GM19240 (cell line): ENCODE results near the gene HELB.
"Not testable (repeated sequence)": the region's sequence is repeated elsewhere in the genome, so short reads cannot be mapped to it uniquely, and the experiment has no call there.

ENCODE experiments used
- DNase-seq: peaks from one replicate; pipeline ENCODE4 v3.0.0; 2011; ENCODE audit warnings: low spot score; ENCODE audit not compliant: insufficient read length

The HELB gene

DNA sequence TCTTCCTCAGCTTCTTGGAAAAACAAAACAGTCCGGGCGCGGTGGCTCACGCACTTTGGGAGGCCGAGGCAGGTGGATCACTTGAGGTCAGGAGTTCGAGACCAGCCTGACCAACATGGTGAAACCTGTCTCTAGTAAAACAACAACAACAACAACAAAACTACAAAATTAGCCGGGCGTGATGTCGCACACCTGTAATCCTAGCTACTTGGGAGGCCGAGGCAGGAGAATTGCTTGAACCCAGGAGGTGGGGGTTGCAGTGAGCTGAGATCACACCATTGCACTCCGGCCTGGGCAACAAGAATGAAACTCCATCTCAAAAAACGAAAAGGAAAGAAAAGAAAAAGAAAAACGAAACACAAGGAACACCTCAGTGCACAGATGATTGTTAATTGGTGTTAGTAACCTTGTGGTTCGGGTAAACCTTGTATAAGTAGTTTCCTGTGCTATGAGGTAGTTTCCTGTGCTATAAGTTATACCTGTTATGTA is 1.1 kb downstream of the HELB start:
- not testable (repeated sequence) for DNase-seq

DNA sequence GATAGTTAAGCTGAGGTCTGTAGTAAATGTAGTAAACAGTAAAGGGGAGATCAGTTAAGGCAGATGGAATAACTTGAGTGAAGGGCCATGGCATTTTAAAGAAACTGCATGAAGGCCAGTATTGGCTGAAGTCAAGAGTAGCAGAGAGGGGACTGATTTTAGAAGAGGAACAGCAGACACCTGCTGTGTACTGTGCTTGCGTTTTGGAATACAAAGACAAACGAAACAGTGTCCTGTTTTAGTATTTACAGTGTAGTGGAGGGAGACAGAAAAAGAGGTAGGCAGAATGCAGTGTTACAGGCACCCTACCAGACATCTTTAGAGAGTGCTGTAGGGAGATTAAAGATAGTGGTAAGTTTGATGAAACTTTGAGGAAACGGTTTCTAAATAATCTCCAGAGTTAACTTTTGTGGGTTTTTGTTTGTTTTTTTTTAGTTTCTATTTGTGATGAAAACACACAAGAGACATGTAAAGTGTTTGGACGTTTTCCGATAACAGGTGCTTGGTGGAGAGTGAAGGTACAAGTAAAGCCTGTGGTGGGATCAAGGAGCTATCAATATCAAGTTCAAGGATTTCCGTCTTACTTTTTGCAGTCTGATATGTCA is 2.1 kb downstream of the HELB start:
- DNase-seq = no peak

DNA sequence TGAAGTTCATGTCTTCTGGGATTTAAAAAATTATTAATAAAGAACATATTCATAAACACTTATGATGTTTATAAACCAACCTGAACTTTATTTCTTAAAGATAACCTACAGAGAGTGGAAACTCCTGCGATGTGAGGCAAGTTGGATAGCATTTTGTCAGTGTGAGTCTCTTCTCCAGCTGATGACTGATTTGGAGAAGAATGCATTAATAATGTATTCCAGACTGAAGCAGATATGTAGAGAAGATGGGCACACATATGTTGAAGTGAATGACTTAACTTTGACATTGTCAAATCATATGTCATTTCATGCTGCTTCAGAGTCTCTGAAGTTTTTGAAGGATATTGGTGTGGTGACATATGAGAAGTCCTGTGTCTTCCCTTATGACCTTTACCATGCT is 7.3 kb downstream of the HELB start:
- DNase-seq = no peak

DNA sequence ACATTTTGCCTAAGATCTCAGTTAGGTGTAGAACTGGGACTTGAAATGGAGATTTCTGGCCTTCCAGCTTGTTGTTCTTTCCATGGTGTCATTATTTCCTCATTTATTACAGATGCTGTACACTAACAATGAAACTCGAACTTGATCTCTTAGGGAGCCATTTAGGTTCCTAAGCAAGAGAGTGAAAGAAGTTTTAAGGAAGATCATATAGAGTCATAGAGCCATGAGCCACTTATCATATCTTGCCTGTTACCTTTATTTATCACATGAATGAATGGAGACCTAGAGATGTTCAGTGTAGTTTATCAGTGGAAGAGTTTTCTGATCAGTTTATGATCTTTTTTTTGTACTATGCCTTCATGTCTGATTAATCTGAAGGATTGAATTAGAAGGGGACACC is 9.9 kb downstream of the HELB start:
- DNase-seq = no peak

DNA sequence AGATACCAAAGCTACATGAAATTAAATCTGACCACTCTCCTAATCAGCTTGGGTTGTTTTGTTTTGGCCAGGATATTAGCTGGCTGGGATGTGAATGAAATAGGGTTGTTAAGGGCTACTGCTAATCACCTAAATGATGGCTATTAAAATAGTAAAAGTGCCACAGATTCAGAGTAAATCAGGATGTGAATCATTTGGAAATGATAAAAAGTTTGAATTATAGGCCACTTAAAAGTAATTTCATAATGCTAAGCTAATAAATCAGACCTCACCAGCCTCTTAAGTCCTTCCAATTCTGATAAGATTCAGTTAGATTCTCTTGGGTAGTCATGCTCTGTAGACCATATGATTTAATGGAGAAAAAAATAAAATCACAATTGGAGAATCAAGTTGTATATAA is 12.0 kb downstream of the HELB start:
- no peak for DNase-seq

DNA sequence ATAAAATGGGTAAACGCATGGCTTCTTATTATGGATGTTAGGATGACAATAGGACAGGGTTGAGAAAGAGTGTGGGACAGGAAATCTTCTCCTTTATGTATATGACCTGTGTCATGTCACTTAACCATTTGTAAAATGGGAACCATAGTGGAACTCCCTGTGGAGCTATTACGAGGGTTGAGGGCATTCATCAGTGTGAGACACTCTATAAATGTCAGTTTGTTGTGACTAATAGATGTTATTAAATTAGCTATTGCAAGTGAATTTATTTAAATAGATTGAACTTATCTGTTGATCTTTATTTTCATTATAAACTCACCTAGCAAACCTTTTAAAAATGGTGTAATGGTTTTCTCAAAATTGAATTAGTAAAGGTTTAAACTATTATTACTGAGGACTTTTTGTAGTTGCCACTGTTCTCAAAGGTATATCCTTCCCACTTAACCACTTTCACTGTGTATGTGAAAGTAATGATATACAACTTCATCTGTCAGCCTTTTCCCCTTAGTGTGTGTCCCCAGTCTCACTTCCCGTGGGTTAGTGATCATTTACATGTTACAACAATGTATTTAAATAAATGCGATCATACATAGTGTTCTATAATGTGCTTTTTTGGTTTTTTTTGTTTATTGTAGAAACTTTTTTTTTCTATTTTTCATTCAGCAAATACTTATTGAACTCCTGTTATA is 17.1 kb downstream of the HELB start:
- no peak for DNase-seq

DNA sequence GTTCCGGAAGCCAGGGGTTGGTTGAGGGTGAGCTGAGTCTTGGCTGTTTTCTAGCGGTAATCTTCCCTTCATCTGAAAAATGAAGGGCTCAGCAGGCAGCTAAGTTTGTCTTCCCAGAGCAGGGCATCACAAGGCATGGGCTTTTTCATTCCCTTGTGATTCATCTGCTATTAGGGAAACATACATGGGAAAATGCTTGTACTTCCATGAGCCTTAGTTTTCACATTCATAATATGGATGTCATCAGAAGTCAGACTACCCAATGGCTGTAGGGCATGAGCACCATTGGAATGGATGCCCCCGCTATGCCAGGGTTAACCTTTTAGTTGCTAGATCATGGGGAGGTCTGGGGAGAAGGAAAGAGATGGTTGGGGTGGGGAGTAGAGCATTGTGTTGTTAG is 18.7 kb downstream of the HELB start:
- DNase-seq = no peak

DNA sequence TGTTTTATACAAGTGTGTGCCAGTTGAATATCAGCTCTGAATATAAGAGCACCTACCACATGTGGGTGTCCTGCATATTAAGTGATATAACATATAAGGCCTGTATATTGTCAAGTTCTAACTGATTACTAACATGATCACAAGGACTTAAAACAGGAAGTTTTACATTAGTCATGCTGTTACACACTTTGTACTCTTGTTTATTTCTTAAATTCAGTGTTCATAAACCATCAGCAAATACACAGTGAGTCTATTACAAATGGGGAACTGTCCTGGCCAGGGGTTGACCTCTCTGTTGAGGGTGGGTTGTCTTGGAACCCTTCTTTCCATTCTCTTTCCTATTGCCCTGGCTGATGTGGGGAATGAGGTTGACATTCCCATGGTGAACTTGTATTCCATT is 19.1 kb downstream of the HELB start:
- DNase-seq = no peak

DNA sequence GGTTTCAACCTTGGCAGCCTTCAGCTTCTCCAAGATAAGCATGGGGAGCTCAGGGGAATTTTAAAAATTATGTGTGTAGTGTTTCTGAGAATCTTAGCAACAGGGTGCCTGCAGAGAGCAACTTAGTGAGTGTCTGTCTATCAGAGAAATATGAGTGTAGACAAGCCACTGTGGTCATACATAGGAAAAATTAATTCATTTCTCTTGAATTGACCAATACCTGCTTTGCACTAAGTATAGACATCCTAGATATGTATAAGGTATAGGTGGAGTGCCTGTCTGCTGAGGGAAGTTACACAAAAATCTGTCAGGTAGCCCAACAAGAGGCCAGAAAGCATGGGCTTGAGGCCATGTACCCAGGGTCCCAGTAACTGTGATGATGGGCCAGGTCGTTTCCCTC is 20.7 kb downstream of the HELB start:
- DNase-seq = no peak

DNA sequence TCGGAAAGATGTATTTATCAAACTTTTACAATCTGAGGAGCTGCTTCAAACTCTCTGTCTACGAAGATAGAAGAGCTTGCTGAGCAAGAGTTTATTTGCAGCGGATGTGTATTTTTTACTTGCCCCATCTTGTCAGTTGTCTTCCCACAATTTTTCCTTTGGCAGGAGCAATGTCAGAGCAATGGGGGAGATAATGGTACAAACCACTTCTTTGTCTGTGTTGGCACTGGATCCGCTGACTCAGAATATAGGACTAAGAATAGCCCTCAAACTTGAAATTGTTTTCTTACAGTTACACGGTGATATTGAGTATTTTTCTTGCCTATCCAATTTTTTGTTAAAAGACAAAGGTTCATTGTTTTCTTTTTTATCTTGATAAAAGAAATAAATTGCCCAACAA is 27.6 kb downstream of the HELB start:
- no peak for DNase-seq

DNA sequence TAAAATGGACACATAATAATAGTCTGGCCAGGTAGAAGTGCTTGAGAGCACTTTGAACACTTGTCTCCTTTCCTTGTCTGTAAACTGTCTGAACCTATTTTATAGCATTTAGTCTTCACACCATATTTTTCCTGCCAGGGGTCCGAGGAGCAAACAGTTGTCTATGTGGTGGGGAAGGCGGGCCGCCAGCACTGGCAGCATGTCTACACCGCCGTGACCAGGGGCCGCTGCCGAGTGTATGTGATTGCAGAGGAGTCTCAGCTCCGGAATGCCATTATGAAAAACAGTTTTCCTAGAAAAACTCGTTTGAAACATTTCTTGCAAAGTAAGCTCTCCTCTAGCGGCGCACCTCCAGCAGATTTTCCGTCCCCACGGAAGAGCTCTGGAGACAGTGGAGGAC is 28.7 kb downstream of the HELB start:
- DNase-seq = no peak

DNA sequence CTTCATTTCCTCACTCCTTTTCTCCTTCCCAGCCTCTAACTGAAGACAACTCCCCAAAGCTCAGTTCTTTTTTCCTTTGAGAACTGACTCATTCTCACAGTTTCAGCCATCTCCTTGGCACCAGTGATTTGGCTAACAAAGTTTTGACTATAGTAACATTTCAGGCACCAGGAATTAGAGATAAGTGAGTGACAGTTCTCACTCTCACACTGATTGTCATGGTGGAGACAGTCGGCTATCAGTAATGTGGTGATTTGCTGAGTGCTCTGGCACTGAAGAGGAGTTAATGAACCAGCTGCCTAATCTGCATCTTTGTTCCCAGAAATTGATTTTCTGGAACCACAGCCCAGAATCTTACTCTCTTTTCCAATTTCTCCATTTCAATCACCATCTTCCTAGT is 29.5 kb downstream of the HELB start:
- no peak for DNase-seq

DNA sequence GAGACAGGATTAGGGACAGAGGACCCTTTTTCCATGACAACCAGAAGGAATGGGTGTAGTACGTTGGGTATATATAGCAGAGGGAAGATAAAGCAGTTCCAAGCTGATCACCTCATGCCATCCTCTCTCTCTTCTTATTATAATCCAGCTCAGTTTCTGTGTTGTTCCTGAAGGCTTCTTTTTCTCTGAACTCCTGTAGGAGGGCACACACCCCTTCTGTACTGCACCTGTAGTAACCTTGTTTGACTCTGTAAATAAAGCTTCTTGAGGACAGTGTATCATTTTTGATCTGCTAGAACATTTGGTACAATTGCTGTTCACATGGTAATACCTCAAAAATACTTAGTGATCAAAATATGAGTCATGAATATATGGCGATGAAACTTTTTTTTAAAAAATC is 33.5 kb downstream of the HELB start:
- no peak for DNase-seq

DNA sequence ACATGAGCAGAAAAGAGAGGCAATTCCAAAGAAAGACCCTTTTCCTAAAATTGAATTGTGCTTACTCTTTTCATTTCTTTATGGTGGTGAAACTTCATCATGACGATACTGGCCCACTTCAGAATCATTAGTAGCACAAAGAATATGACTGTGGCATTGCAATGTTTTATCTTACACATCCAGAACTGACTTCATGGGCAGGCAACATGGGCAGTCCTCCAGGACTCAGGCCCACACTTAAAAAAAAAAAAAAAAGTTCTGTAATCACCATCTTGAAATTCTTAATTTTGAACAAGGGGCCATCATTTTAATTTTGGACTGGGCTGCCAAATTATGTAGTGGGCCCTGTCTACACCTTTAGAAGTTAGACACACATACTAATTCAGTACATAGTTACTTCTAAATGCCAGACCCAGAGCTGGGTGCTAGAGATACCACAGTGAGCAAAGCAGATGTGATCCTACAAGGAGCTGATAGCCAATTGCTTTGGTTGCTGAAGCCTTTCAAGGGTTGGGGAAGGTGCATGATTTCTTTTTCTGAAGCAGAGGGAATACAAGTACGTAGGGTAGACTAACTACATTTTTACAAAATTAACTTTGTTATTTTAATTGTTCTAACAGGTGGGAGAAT is 35.2 kb downstream of the HELB start:
- no peak for DNase-seq

DNA sequence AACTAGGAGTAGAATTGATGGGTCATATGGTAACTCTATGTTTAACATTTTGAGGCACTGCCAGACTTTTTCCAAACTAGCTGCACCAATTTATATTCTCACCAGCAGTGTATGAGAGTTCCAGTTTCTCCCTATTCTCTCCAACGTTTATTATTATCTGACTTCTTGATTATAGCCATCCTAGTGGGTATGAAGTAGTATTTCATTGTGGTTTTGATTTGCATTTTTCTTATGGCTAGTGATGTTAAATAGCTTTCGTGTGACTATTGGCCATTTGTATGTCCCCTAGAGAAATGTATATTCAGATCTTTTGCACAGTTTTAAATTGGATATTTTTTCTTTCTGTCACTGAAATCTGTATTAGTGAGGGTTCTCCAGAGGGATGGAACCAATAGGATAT is 37.8 kb downstream of the HELB start:
- DNase-seq = no peak

DNA sequence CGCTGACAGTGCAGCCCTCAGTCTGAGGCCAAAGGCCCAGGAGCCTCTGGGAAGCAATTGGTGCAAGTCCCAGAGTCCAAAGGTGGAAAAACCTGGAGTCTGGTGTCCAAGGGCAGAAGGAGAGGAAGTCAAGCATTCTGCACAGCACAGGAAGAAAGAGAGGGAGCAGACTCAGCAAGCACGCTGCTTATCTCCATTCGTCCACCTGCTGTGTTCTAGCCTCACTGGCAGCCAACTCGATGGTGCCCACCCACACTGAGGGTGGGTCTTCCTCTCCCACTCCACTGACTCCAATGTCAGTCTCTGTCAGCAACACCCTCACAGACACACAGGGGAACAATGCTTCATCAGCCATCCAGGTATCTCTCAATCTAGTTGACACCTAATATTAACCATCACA is 38.8 kb downstream of the HELB start:
- no peak for DNase-seq

DNA sequence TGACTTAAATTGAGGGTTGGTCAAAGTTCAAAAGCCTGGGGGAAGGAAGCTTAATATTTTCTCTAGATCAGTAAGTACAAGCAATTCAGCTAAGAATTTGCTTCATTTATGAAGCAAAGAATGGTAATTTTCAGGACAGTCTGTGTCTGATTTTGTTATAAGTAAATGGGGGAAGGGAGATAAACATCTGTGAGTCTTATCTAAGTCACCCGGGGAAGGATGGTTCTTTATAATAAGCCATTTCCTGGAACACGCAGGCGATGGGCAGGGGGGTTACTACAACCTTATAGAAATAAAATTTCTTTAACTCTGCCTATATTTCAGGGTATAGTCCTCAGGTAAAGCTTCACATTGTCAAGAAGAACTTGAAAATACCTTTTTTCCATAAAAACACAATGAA is 42.9 kb downstream of the HELB start:
- DNase-seq = no peak

DNA sequence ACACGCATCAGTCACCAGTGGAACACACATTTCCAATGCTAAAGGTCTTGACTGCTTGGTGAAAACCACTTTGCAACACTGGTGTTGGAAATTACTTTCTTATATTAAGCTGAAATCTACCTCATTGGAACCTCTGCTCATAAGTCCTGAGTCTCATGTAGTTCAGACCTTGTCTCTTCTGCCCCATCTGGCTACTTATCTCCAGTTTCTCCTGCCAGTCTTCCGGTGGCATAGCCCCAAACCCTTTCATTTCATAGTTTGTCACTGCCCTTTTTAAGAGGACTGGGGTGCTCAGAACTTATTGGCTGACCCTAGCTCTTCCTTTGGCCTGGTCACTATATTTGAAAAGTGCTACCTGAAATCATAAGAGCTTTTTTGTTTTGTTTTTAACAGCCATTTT is 43.7 kb downstream of the HELB start:
- no peak for DNase-seq

DNA sequence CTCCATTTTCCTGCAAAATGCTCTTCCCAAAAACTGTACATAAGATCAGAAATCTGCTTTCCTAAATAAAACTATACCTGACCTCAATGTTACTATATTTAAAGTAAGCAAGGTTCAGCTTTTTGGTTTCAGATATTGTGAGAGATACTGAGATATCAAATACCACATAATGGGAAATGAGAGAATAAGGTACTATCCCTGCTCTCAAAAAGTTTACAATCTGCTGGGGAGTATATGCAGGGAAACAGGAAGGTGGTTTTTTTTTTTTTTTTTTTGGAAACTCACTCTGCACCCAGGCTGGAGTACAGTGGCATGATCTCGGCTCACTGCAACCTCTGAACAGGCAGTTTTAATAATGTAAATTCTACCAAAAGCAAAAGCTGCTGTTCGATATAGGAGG is 49.0 kb downstream of the HELB start:
- no peak for DNase-seq

DNA sequence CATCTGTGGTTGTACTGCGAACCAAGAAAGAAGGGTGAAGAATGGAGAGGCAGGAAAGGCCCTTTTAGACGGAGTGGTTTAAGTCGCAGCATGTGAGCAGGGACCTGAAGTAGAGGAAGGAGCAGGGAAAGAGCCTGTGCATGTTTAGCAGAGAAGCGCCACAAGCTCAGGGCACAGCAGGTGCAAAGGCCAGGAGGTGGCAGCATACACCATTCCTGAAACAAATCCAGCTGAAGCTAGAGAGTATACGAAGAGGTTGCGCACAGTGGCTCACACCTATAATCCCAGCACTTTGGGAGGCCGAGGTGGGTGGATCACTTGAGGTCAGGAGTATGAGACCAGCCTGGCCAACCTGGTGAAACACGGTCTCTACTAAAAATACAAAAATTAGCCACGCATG is 49.9 kb downstream of the HELB start:
- DNase-seq = no peak

DNA sequence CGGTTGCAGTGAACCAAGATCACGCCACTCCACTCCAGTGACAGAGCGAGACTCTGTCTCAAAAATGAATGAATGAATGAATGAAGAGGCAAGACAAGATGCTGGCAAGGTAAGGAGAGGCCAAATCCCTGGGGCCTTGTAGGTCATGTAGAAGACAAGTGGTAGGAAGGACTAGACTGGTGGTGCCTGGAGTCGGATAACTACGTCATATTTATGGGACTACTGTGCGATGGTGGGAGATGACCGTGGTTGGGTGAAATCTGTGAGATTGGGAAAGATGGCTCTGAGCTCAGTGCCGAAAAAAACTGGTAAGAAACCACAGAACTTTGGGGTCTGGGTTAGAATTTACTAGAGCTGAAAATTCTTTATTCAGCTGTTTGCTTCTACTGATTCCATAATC is 50.6 kb downstream of the HELB start:
- DNase-seq = no peak

DNA sequence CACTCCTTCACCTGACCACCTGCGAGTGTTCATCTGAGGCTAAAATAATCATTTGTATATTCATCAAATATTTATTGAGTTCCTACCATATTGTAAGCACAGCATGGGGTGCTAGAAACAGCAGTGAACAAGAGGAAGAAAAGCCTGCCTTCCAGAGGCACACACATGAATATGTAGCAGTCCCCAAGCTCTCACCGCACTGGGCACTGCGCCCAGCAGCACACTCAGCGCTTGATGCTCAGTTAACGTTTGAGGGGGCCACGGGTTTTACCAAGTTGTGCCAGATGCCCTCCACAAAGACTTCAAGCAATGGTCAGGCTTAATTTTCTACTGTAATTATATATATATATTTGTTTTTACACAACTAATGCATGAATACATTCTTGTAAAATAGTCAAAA is 52.0 kb downstream of the HELB start:
- no peak for DNase-seq

DNA sequence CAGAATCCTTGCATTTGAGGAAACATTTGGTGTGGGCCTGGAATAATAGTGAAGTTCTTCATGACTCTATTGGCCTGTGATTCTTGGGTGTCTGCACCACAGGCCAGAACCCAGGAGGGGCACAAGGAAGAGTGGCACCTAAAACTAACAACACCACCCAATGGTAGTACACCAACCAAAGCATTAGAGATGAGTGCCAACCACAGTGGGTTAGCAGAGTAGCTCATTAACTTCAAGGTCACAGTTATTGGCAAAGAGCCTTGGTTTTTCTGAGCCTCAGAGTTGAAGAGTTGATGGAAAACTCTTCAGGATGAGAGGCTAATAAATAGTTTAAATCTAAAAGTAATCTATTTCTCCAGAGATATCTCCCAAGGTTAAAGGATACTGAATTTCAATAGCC is 57.0 kb downstream of the HELB start:
- no peak for DNase-seq
